NCI-H748 (cell line): ENCODE results near the gene LMNB1.
"Not testable (repeated sequence)": the region's sequence is repeated elsewhere in the genome, so short reads cannot be mapped to it uniquely, and the experiment has no call there.

Experiments
- DNase-seq: peaks from one replicate; lab custom pipeline; 2025; ENCODE audit not compliant: unreplicated experiment; lab: John Stamatoyannopoulos, UW

Gene LMNB1, protein sequence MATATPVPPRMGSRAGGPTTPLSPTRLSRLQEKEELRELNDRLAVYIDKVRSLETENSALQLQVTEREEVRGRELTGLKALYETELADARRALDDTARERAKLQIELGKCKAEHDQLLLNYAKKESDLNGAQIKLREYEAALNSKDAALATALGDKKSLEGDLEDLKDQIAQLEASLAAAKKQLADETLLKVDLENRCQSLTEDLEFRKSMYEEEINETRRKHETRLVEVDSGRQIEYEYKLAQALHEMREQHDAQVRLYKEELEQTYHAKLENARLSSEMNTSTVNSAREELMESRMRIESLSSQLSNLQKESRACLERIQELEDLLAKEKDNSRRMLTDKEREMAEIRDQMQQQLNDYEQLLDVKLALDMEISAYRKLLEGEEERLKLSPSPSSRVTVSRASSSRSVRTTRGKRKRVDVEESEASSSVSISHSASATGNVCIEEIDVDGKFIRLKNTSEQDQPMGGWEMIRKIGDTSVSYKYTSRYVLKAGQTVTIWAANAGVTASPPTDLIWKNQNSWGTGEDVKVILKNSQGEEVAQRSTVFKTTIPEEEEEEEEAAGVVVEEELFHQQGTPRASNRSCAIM

DNA sequence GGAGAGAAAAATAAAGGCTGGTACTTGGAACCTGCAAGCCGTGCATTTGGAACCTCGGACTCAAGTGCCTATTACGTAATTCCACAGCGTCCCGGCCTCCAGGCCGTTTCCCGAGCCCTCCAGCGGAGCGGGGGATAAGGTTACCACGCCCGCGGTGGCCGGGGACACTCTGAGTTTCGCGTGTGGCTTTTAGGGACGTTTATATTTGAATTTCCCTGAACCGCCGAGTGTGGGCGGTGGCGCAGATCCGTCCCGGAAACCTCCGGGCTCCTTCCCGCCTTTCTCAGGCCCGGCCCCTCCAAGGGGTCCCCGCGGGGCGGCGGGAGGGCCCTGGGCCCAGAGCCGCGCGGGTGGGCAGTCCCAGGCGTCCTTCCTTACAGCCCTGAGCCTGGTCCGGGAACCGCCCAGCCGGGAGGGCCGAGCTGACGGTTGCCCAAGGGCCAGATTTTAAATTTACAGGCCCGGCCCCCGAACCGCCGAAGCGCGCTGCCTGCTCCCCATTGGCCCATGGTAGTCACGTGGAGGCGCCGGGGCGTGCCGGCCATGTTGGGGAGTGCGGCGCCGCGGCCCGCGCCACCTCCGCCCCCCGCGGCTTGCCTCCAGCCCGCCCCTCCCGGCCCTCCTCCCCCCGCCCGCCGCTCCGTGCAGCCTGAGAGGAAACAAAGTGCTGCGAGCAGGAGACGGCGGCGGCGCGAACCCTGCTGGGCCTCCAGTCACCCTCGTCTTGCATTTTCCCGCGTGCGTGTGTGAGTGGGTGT is at the start of gene LMNB1:
LMNB1 (plus strand) TSS at position 638 of the 758 bp plus-strand sequence. CDS start 373 bp downstream, outside the sequence.
- peak; percentile 100 for DNase-seq

DNA sequence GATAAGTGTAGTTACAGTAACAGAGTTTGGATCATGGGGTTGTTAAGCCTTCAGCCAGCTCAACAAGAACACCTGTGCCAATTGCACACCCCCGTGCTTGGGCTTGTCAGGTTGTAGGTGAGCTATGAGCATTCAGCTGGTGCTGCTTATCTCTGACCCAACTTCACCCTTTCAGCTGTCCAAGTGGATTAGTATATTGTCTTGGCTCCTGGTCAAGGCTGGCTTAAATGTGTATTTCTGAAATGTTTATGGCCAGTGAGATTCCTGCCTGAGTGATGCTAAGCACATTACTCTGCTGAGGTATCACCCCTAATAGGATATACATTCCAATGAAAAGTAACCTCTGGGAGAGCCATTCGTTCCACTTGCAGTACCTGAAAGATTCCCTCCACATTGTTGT is 44.2 kb upstream of the LMNB1 start:
- no peak for DNase-seq

DNA sequence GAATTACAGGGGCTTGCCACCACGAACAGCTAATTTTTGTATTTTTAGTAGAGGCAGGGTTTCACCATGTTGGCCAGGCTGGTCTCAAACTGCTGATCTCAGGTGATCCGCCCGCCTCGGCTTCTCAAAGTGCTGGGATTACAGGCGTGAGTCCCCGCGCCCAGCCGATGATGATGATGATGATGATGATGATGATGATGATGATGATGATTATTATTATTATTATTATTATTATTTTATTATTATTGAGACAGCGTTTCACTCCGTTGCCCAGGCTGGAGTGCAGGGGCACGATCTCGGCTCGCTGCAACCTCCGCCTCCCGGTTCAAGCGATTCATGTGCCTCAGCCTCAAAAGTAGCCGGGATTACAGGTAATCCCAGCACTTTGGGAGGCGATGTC is 42.4 kb upstream of the LMNB1 start:
- DNase-seq, result not testable (repeated sequence)

DNA sequence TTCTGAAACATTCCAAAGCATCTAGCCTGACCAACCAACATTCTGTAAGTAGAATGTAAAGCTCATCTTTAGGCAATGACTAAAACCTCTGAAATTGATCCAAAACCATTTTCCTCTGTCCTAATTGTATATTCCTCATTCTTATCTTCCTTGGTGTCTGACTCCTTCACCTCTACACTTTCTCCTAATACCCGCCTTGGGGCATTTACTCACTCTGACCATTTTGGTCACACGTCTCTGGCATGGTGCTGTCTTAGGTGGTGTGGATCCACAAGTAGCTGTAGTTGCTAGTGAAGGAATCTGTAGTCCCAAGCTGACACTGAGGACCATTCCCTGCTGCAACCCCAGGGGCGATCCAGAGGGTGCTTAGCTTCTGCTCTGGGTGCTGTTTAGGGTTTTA is 40.8 kb upstream of the LMNB1 start:
- no peak for DNase-seq

DNA sequence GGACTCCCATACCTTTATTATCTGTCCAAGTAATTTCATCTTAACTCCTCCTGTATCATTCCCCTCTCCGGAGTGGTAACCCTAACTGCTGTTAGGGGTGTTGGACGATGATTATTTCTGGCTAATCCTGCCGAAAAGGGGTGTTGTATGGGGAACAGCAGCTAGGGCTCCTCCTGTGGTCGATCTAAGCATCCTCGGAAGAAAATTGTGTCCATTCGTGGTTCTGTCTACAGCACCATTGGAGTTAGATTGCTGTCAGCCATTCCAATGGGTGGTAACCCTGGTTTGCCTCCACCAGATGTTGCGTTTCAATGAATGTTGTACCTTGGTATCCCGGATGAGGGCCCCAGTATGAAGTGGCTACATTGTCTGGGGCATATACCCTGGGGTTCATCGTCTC is 35.6 kb upstream of the LMNB1 start:
- DNase-seq, result no peak

DNA sequence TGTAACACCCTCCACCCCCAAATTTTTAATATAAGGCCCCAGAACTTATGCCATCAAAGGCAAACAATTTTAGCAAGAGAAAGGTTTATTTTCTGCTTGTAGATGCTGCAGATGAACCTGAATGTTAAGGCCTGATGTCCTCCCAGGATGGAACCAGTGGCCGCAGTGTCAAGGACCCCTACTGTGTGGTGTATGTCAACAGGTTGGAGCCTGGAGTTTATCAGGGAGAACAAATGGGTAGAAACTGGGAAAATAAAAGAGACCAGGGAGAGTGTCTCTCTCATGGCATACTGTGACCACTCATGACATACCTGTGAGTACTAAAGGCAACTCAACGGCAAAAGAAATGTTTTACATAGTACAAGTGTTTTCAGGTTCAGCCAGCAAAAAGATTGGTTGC is 34.5 kb upstream of the LMNB1 start:
- DNase-seq, result no peak

DNA sequence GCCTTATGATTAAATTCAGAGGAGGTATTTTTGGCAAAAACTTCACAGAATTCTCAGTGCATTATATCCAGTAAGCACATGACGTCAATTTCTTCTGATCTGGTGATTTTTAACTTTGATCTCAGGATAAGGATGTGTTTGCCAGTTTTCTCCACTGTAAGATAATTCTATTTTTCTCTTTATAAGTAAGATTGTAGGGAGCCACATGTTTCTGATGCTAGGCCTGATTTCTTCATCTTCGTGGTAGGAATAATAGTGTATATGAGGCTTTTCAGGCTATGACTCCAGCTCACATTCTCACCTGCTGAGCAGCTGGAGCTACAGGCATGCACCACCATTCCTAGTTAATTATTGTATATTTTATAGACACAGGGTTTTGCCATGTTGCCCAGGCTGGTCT is 32.1 kb upstream of the LMNB1 start:
- no peak for DNase-seq

DNA sequence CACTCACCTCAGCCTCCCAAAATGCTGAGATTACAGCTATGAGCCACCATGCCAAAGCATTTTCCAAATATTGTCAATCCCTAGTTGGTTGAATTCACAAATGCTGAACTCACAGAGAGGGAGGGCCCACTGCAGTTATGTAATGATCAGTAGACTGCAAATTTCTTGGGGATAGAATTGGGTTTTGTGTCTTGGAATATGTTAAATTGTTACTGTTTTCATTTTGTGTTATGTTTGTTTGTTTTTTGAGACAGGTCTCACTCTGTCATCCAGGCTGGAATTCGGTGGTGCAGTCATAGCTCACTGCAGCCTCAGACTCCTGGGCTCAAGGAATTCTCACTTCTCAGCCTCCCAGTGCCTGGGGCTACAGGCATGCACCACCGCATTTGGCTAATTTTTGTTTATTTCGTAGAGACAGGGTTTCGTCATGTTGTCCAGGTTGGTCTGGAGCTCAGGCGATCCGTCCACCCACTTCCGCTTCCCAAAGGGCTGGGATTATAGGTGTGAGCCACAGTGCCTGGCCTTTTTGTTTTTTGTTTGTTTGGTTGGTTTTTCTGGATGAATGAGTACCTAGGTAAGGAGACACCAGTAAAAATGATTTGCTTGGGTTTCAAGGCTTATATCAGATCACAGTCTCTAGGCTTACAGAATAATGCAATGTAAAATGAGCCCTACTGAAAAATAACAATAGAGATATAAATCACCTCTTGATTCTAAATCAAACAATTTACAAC is 31.5 kb upstream of the LMNB1 start:
- DNase-seq, result peak; percentile 65

DNA sequence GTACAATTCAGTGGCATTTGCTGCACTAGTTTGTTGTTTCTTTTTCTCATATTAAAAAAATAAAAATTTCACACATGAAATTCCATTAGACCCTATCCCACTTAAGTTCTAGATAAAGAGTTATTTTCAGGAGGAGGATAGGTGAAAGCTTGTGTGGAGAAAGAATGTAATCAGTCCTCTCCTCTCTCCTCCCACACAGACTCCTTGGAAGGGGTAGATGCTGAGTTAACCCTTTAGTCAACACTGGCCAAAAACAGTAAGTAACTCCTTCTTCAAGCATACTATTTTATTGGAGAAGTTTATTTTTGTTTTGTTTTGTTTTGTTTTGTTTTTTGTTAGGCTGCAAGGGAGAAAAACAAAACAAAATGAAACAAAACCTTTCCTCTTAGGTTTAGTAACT is 30.6 kb upstream of the LMNB1 start:
- DNase-seq, result no peak

DNA sequence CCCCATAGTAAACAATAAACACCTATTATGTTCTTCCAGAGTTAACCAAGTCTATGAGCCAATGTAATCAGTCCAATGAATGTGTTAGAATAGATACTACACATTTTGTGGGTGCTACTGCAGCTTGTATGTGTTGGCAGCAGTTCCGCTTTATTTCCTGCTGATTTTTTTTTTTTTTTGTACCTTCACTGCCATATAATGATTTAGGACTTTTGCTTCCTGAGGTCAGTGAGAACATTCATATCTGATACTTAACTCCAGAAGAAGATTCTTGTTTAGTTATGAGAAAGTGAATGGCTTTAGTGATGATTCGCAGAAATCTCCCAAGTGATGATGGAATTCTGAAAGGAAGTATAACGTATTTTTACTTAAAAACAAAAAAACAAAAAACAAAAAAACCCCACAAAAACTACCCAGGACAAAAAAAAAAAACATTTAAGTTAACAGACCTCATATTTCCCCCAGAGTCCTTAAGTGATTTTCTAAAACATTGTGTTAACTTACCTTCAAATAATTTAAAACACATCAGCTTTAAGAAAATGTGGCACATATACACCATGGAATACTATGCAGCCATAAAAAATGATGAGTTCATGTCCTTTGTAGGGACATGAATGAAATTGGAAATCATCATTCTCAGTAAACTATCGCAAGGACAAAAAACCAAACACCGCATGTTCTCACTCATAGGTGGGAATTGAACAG is 24.7 kb upstream of the LMNB1 start:
- DNase-seq, result no peak

DNA sequence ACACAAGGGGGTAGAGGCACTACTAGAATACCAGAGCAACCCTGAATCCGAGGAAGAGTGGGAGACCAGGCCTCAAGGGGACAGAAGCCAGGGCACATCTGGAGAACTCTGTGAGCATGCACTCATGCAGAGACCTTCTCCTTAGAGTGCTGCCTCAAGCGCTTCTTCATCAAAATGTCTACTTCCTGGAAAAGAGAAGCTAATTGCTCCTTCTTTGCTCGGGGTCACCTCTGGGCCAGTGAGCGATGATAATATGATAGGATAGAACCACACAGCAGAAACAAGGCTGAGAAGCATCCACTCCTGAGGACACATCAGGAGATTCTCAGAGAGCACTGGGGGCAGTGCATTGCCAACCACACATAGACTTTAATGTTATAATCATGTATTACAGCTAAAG is 23.7 kb upstream of the LMNB1 start:
- DNase-seq, result no peak

DNA sequence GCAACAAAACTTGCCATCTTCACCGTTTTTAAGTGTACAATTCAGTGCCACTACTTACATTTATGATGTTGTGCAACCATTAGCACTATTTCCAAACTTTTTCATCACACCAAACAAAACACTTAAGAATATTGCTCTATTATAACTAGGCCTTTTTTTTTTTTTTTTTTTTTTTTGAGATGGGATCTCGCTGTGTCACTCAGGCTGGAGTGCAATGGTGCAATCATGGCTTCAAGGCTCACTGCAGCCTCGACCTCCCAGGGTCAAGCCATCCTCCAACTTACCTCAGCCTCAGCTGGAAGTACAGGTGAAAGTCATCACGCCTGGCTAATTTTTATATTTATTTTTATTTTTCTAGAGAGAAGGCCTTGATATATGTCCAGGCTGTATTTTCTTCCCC is 22.3 kb upstream of the LMNB1 start:
- no peak for DNase-seq

DNA sequence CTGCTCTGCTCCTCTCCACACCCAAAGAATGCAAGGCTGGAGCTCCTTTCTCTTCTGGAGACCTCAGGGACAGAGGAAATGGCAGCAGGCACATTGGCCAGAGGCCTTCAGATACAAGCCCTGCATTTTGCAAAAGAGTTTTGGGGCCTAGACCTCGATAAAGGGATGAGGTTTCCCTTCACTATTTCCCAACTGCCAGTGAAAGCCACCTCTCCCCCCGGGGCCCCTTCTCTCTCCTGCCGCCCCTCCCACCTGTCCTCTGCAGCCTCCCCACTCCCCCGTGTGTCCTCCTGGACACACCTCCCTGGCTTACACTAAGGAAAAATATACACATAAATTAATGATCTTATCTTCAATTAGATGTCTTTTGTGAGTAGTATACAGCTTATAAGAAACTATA is 21.3 kb upstream of the LMNB1 start:
- DNase-seq, result no peak

DNA sequence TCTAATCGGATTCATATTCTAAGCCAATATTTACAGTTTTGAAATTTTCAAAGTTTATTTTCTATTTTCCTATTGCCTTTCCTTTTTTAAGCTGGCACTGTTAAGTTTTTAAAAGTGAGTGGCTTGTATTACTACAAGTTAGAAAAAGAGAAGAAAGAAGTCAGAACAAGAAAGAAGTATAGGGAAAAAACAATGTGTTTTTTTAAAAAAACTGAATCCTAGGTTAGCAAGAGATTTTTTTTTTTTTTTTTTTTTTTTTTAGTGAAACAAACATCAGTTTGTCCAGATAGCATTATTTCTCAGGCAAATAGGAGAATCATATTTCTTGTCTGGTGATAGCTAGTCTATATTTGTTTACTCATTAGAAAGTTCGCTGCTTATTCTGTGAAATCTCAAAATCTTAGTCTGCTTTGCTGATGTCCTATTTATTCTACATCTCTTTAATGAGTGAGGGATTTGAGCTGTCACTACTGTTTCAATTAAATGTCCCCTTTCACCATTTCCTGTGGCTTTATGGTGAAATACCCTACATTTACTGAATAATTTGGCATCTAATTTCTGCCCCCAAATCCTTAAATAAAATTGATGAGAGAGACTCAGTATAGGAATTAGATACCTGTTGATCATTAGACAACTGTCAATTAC is 19.1 kb upstream of the LMNB1 start:
- no peak for DNase-seq

DNA sequence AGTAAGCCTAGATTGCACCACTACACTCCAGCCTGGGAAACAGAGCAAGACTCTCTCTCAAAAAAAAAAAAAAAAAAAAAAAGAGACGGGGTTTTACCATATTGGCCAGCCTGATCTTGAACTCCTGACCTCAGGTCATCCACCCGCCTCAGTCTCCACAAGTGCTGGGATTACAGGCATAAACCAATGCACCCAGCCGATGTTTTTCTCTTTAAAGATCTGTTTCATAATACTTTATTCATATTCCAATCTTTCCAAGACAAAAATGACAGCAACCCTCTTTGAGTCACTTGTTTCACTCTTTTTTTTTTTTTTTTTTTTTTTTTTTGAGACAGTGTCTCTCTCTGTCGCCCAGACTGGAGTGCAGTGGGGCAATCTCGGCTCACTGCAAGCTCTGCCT is 13.6 kb upstream of the LMNB1 start:
- no peak for DNase-seq

DNA sequence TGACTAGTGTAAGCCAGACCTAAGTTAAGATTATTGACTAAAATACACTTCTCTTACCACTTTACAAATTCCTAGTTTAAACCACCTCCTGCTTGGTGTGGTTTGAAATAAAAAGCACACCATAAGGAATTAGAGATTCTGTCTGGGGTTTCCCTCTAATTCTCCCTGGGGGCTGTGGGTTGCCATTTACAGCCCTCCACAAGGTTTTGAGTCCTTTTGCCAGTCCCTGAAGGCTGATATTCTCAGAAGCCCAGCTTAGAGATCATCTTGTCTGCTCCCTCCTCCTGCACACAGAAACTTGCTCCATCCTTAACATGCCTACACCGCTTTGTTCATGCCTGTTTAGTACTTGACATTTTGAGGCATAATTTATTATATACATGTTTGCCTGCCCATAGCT is 7.2 kb upstream of the LMNB1 start:
- no peak for DNase-seq

DNA sequence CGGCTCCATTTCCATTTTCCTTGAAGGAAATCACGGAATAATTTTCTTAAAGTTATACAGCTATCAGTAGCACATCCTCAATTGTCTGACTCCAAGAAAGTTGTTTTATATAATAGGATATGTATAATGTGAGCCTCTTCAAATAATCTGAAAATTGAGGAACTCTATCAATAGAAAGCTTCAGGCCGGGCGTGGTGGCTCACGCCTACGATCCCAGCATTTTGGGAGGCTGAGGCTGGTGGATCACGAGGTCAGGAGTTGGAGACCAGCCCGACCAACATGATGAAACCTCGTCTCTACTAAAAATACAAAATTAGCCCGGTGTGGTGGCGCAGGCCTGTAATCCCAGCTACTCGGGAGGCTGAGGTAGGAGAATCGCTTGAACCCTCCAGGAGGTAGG is 3.4 kb upstream of the LMNB1 start:
- DNase-seq, result not testable (repeated sequence)

DNA sequence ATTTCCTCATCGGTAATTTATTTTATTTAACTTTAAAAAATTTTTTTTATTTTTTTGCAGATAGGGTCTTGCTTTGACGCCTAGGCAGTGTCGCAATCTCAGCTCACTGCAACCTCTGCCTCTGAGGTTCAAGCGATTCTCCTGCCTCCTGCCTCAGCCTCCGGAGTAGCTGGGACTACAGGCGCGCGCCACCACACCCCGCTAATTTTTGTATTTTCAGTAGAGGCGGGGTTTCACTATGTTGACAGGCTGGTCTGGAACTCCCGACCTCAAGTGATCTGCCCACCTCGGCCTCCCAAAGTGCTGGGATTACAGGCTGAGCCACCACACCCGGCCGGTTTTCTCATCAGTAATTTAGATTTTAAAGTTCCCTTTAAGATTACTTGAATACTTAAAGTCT is 2.3 kb upstream of the LMNB1 start:
- DNase-seq, result not testable (repeated sequence)

DNA sequence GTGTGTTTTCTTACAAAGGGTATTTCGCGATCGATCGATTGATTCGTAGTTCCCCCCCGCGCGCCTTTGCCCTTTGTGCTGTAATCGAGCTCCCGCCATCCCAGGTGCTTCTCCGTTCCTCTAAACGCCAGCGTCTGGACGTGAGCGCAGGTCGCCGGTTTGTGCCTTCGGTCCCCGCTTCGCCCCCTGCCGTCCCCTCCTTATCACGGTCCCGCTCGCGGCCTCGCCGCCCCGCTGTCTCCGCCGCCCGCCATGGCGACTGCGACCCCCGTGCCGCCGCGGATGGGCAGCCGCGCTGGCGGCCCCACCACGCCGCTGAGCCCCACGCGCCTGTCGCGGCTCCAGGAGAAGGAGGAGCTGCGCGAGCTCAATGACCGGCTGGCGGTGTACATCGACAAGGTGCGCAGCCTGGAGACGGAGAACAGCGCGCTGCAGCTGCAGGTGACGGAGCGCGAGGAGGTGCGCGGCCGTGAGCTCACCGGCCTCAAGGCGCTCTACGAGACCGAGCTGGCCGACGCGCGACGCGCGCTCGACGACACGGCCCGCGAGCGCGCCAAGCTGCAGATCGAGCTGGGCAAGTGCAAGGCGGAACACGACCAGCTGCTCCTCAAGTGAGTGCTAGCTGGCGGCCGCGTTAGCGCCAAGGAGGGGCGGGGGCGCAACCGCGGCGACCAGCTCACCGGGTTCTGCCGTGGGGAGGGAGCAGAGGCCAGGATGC is 480 bp downstream of the LMNB1 start:
- DNase-seq, result peak; percentile 82
